ENCODE results near the gene MYO1G.

Gene MYO1G

DNA sequence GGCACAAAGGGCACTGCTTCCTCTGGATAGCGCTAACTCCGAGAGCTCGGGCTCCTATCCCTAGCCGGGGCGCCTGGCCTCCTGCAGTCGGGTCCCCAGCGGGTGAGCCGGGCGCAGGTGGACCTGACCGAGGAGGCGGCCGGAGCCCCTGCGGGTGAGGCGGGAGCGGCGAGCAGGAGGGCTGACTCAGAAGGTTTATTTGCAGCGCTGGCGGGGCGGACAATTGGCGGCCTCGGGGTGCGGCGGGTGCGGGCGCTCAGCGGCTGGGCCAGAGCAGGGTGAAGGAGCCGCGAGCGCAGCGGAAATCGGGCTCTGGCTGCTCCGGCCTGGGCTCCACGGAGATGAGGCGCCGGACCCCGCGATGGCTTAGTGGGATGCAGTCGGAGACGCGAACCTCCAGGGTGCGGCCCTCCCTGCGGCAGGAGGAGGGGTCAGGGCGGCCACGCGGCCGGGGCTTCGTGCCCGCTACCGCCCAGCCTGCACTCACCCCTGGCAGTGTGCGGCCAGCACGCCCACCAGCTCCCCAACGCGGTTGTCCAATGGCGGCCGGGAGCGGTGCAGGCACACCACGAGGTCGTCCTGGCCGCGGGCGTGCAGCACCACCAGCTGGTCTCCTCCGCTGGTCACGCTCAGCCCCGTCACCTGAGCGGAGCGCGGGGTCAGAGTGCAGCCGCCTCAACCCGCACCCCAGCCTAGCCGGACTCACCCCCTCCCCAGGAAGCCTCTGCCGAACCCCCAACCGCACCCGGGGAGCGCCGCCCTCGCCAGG, 16.1 kb downstream of the MYO1G start:
- DNase-seq (ENCODE audit: extremely low read depth, low read depth) = no peak
- TF ChIP-seq, protein P1, sequence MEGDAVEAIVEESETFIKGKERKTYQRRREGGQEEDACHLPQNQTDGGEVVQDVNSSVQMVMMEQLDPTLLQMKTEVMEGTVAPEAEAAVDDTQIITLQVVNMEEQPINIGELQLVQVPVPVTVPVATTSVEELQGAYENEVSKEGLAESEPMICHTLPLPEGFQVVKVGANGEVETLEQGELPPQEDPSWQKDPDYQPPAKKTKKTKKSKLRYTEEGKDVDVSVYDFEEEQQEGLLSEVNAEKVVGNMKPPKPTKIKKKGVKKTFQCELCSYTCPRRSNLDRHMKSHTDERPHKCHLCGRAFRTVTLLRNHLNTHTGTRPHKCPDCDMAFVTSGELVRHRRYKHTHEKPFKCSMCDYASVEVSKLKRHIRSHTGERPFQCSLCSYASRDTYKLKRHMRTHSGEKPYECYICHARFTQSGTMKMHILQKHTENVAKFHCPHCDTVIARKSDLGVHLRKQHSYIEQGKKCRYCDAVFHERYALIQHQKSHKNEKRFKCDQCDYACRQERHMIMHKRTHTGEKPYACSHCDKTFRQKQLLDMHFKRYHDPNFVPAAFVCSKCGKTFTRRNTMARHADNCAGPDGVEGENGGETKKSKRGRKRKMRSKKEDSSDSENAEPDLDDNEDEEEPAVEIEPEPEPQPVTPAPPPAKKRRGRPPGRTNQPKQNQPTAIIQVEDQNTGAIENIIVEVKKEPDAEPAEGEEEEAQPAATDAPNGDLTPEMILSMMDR (IDR thresholded peaks at IDR 0.05; ENCODE audit: low read depth, low read length) = no peak

- no peak for DNase-seq (ENCODE audit: extremely low read depth, low read depth)
- TF ChIP-seq, protein P1 (IDR thresholded peaks at IDR 0.05; ENCODE audit: low read depth, low read length) = no peak
Observed at GRCh38 chr7:44961844-44962482, 16.9 kb downstream of the MYO1G start.

- TF ChIP-seq, protein P1 (IDR thresholded peaks at IDR 0.05; ENCODE audit: low read depth, low read length) = no peak
- no peak for DNase-seq (ENCODE audit: extremely low read depth, low read depth)
Observed at GRCh38 chr7:44960011-44960580, 18.7 kb downstream of the MYO1G start.

DNA sequence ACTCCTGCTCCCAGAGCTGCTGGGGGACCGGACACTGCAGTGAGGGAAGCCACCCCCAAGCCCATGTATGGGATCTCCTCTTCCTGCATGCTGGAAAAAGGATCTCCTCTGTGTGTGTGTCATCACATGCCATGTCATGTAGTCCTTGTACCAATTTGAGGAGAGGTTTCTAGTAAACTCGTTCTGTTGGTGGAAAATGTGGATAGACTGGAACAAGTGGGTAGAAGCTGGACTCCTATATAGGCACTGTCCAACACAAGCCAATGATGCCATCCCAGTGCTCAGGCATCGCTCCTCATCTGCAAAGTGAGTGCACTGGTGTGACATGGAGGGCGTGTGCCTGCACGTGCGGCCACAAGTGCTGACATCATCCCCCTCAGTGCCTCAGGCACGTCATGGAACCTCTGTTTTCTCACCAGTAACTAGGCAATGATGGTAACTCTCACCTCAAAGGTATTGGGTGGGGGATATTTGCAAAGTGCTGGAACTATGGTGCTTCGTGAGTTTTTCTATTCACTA, 19.3 kb downstream of the MYO1G start:
- no peak for DNase-seq (ENCODE audit: extremely low read depth, low read depth)
- TF ChIP-seq, protein P1 (IDR thresholded peaks at IDR 0.05; ENCODE audit: low read depth, low read length) = no peak

- DNase-seq (ENCODE audit: extremely low read depth, low read depth) = no peak
Observed at GRCh38 chr7:44958645-44959344, 20.0 kb downstream of the MYO1G start.

GRCh38 chr7:44956157-44956766, 22.6 kb downstream of the MYO1G start:
- no peak for DNase-seq (ENCODE audit: extremely low read depth, low read depth)
- TF ChIP-seq, protein P1 (IDR thresholded peaks at IDR 0.05; ENCODE audit: low read depth, low read length) = no peak

More at GRCh38 chr7:44958645-44959344, 20.0 kb downstream of the MYO1G start:
- TF ChIP-seq, protein P1 (IDR thresholded peaks at IDR 0.05; ENCODE audit: low read depth, low read length) = no peak
